Measurements from ENCODE around the gene VPS52.

- TF ChIP-seq EZH2phosphoT487 (IDR thresholded peaks at IDR 0.05; ENCODE audit: borderline replicate concordance, low read depth, low read length), result no peak
- TF ChIP-seq CTCF (conservative IDR thresholded peaks at IDR 0.05; ENCODE audit: low read length), result 0 out of 2 replicates have a peak, but pooled peaks have one; percentile 16
Observed at GRCh38 chr6:33201147-33201545, 70.5 kb downstream of the VPS52 start.
